ENCODE data around the gene SYNPR.
"Not testable (repeated sequence)": the region's sequence is repeated elsewhere in the genome, so short reads cannot be mapped to it uniquely, and the experiment has no call there.

The SYNPR gene

GRCh38 chr3:63635186-63635585 lies 357.1 kb downstream of the SYNPR start:
- no peak overlapping the region for H3K4me2 ChIP-seq
- no peaks in the 10 kb centered on the region for H3K4me1 ChIP-seq

GRCh38 chr3:63639806-63640205 lies 361.7 kb downstream of the SYNPR start:
- H3K27ac ChIP-seq: no peak overlapping the region
- no peaks in the 10 kb centered on the region for H3K4me1 ChIP-seq
- H4K20me1 ChIP-seq: no peaks in the 10 kb centered on the region
- no peak overlapping the region for H3K4me3 ChIP-seq
- no peaks in the 10 kb centered on the region for H3K36me3 ChIP-seq
- TF ChIP-seq Cebpa-rat (IDR thresholded peaks at IDR 0.05): no peak
- no peaks in the 10 kb centered on the region for H3K27me3 ChIP-seq
- H3K9ac ChIP-seq: no peak overlapping the region
- H3K9me3 ChIP-seq (replicated peaks in 1 of 11): peaks cover 0 to 9% (median 4%) of the 10 kb centered on the region in 11 experiments; a peak in 3 of 22 replicates
- no peak overlapping the region for H3K4me2 ChIP-seq

More at GRCh38 chr3:63635186-63635585, 357.1 kb downstream of the SYNPR start:
- Histone ChIP-seq H3K9me3 (replicated peaks in 1 of 11) (peaks cover 0 to 9% (median 4%) of the 10 kb centered on the region in 11 experiments; a peak in 3 of 22 replicates), H4K20me1 (no peaks in the 10 kb centered on the region), H3K36me3 (no peaks in the 10 kb centered on the region), H3K9ac (no peak overlapping the region), H3K27me3 (no peaks in the 10 kb centered on the region), H3K27ac (no peak overlapping the region), H3K4me3 (no peak overlapping the region)
- no peak for TF ChIP-seq Cebpa-rat (IDR thresholded peaks at IDR 0.05)

- Histone ChIP-seq H3K4me2 (no peak overlapping the region), H3K36me3 (no peaks in the 10 kb centered on the region), H3K27ac (no peak overlapping the region), H4K20me1 (no peaks in the 10 kb centered on the region), H3K27me3 (no peaks in the 10 kb centered on the region), H3K9me3 (replicated peaks in 1 of 11) (no peaks in the 10 kb centered on the region; a peak in 1 of 22 replicates), H3K9ac (no peak overlapping the region), H3K4me1 (no peaks in the 10 kb centered on the region), H3K4me3 (no peak overlapping the region)
- TF ChIP-seq Cebpa-rat (IDR thresholded peaks at IDR 0.05): no peak
Observed at GRCh38 chr3:63642488-63642887, 364.4 kb downstream of the SYNPR start.

GRCh38 chr3:63644212-63644797 lies 366.2 kb downstream of the SYNPR start:
- Histone ChIP-seq H3K36me3 (no peaks in the 10 kb centered on the region), H3K27me3 (no peaks in the 10 kb centered on the region), H3K9ac (no peak overlapping the region), H3K4me3 (no peak overlapping the region), H3K27ac (no peak overlapping the region), H4K20me1 (no peaks in the 10 kb centered on the region), H3K9me3 (replicated peaks in 1 of 11) (no peaks in the 10 kb centered on the region), H3K4me1 (no peaks in the 10 kb centered on the region), H3K4me2 (no peak overlapping the region)
- TF ChIP-seq Cebpa-rat (IDR thresholded peaks at IDR 0.05): no peak

- not testable (repeated sequence) for H3K36me3 ChIP-seq; H3K4me1 ChIP-seq; H3K4me2 ChIP-seq; H4K20me1 ChIP-seq; H3K27me3 ChIP-seq; H3K4me3 ChIP-seq; H3K9me3 ChIP-seq (replicated peaks in 1 of 11); H3K9ac ChIP-seq; H3K27ac ChIP-seq
Observed at GRCh38 chr3:63644928-63645781, 367.0 kb downstream of the SYNPR start.

- no peak within 1 kb of the TSS for H3K27ac ChIP-seq
- no peaks in the 10 kb centered on the region for H3K4me1 ChIP-seq
- no peak within 1 kb of the TSS for H3K4me2 ChIP-seq
- no peaks in the 10 kb centered on the region for H3K27me3 ChIP-seq
- no peak within 1 kb of the TSS for H3K9ac ChIP-seq
- H3K9me3 ChIP-seq (replicated peaks in 1 of 11): no peaks in the 10 kb centered on the region
- H3K36me3 ChIP-seq: no peaks in the 10 kb centered on the region
- no peaks in the 10 kb centered on the region for H4K20me1 ChIP-seq
- H3K4me3 ChIP-seq: no peak within 1 kb of the TSS
- no peak for TF ChIP-seq Cebpa-rat (IDR thresholded peaks at IDR 0.05)
Observed at GRCh38 chr3:63652066-63652725, 374.1 kb downstream of the SYNPR start, which contains the start of gene SNTN. SNTN (plus strand) TSS chr3:63652675; CDS start chr3:63652688, 13 bp downstream.

- Histone ChIP-seq H3K9me3 (replicated peaks in 1 of 11) (no peaks in the 10 kb centered on the region), H3K27ac (no peak overlapping the region), H3K9ac (no peak overlapping the region), H3K4me3 (no peak overlapping the region), H3K27me3 (no peaks in the 10 kb centered on the region), H3K36me3 (no peaks in the 10 kb centered on the region), H4K20me1 (no peaks in the 10 kb centered on the region), H3K4me2 (no peak overlapping the region), H3K4me1 (no peaks in the 10 kb centered on the region)
- no peak for TF ChIP-seq Cebpa-rat (IDR thresholded peaks at IDR 0.05)
Observed at GRCh38 chr3:63654211-63654610, 376.1 kb downstream of the SYNPR start.

GRCh38 chr3:63654931-63655330 lies 376.8 kb downstream of the SYNPR start:
- no peaks in the 10 kb centered on the region for H3K9me3 ChIP-seq (replicated peaks in 1 of 11)
- H3K9ac ChIP-seq: no peak overlapping the region
- H3K36me3 ChIP-seq: no peaks in the 10 kb centered on the region
- no peak overlapping the region for H3K4me3 ChIP-seq
- no peaks in the 10 kb centered on the region for H3K27me3 ChIP-seq
- no peak for TF ChIP-seq Cebpa-rat (IDR thresholded peaks at IDR 0.05)
- H3K4me2 ChIP-seq: no peak overlapping the region
- H3K4me1 ChIP-seq: no peaks in the 10 kb centered on the region
- no peaks in the 10 kb centered on the region for H4K20me1 ChIP-seq
- H3K27ac ChIP-seq: no peak overlapping the region

GRCh38 chr3:63655519-63655918 lies 377.4 kb downstream of the SYNPR start:
- Histone ChIP-seq H3K4me2 (no peak overlapping the region), H3K9ac (no peak overlapping the region), H4K20me1 (no peaks in the 10 kb centered on the region), H3K27me3 (no peaks in the 10 kb centered on the region), H3K27ac (no peak overlapping the region), H3K9me3 (replicated peaks in 1 of 11) (no peaks in the 10 kb centered on the region), H3K4me1 (no peaks in the 10 kb centered on the region), H3K36me3 (no peaks in the 10 kb centered on the region), H3K4me3 (no peak overlapping the region)
- no peak for TF ChIP-seq Cebpa-rat (IDR thresholded peaks at IDR 0.05)
